Spinal cord (tissue), 10 donors: ENCODE data around the gene ENTPD6. TPM values are rescaled to one million over a fixed set of nuclear protein-coding genes. Genes with fewer than 3 reads are reported as not detected.
"Not testable (repeated sequence)": the region's sequence is repeated elsewhere in the genome, so short reads cannot be mapped to it uniquely, and the experiment has no call there.

Experiments
- DNase-seq, 6 donors: peaks; one replicate each; pipeline versions ENCODE4 v3.0.0 to v3.0.0-alpha.2; 2013 to 2015; ENCODE audit warnings: low spot score in 6 of 6, low read depth in 4 of 6
- H3K27ac ChIP-seq: one replicate; pipeline ENCODE4 v1.5.1; 2013; ENCODE audit warnings: low read depth, low read length, control low read depth
- H3K27me3 ChIP-seq: one replicate; pipeline ENCODE4 v1.6.1; 2013; ENCODE audit warnings: low read length; ENCODE audit not compliant: control insufficient read depth, insufficient read depth
- H3K36me3 ChIP-seq: one replicate; pipeline ENCODE4 v1.6.1; 2013; ENCODE audit warnings: low read length; ENCODE audit not compliant: control insufficient read depth, insufficient read depth
- H3K4me1 ChIP-seq: one replicate; pipeline ENCODE4 v1.6.1; 2013; ENCODE audit warnings: low read length; ENCODE audit not compliant: control insufficient read depth, insufficient read depth
- H3K4me3 ChIP-seq: one replicate; pipeline ENCODE4 v1.5.1; 2013; ENCODE audit warnings: low read depth, low read length, control low read depth
- H3K9me3 ChIP-seq: one replicate; pipeline ENCODE4 v1.6.1; 2013; ENCODE audit warnings: low read length; ENCODE audit not compliant: control insufficient read depth, insufficient read depth
- WGBS: methylation state at CpG from one replicate; pipeline ENCODE4 v1.1.5; 2013; ENCODE audit warnings: missing lambda C conversion rate; ENCODE audit not compliant: insufficient coverage; 5-methylcytosine and 5-hydroxymethylcytosine counted together
- polyA plus RNA-seq, 2 donors: library from polyadenylated mRNA; unstranded; fragments of 120-200 nt; gene quantifications; one replicate each; pipeline ENCODE4 v1.2.1, GENCODE V29; 2013; ENCODE audit not compliant: insufficient read length in 2 of 2
- total RNA-seq, 2 donors: library from RNA; depleted of rRNA in 1 of 2; stranded (reverse); fragments of 120-200 nt in 1 of 2; fragments of >200 nt in 1 of 2; gene quantifications; one replicate each; pipeline versions ENCODE4 v1.2.3 to v1.2.4, GENCODE V29; 2013 to 2014
- donor health status: healthy.

The ENTPD6 gene
- total and polyA plus RNA-seq, 4 donors: 36.0 to 114 (median 72.7) TPM

GRCh38 chr20:25239387-25240370 is 44.2 kb downstream of the ENTPD6 start:
- Histone ChIP-seq H3K36me3 (no peaks in the 10 kb centered on the region), H3K27ac (no peak overlapping the region), H3K27me3 (no peaks in the 10 kb centered on the region), H3K4me3 (no peak overlapping the region), H3K9me3 (no peaks in the 10 kb centered on the region), H3K4me1 (no peaks in the 10 kb centered on the region)
- 90% methylated on average over 18 of the region's 19 CpGs for WGBS
- DNase-seq: no peak

- H3K27me3 ChIP-seq, DNase-seq, H3K27ac ChIP-seq, H3K4me1 ChIP-seq, H3K9me3 ChIP-seq, H3K4me3 ChIP-seq, H3K36me3 ChIP-seq: not testable (repeated sequence)
- WGBS: 17% methylated on average over 1 of the region's 9 CpGs
Measured at GRCh38 chr20:25240851-25241658, 45.5 kb downstream of the ENTPD6 start.

GRCh38 chr20:25241659-25241955 is 46.1 kb downstream of the ENTPD6 start:
- H3K36me3 ChIP-seq, DNase-seq, H3K27me3 ChIP-seq, H3K9me3 ChIP-seq, H3K4me1 ChIP-seq, H3K27ac ChIP-seq, H3K4me3 ChIP-seq: not testable (repeated sequence)
- WGBS: 17% methylated on average over 1 of the region's 4 CpGs

GRCh38 chr20:25242231-25242630 is 46.7 kb downstream of the ENTPD6 start:
- no peak for DNase-seq
- no peaks in the 10 kb centered on the region for H3K9me3 ChIP-seq
- H3K4me3 ChIP-seq: no peak overlapping the region
- WGBS: 71% methylated on average over 10 of the region's 10 CpGs
- H3K27me3 ChIP-seq: no peaks in the 10 kb centered on the region
- no peak overlapping the region for H3K27ac ChIP-seq
- H3K4me1 ChIP-seq: peaks cover 3% of the 10 kb centered on the region
- H3K36me3 ChIP-seq: no peaks in the 10 kb centered on the region

- no peak for DNase-seq
- no peaks in the 10 kb centered on the region for H3K9me3 ChIP-seq
- H3K4me1 ChIP-seq: peaks cover 7% of the 10 kb centered on the region
- no peak overlapping the region for H3K27ac ChIP-seq
- no peaks in the 10 kb centered on the region for H3K36me3 ChIP-seq
- H3K27me3 ChIP-seq: no peaks in the 10 kb centered on the region
- H3K4me3 ChIP-seq: no peak overlapping the region
Measured at GRCh38 chr20:25243416-25243979, 48.0 kb downstream of the ENTPD6 start.

GRCh38 chr20:25244976-25245375 is 49.5 kb downstream of the ENTPD6 start:
- 96% methylated on average over 3 of the region's 5 CpGs for WGBS
- Histone ChIP-seq H3K36me3 (no peaks in the 10 kb centered on the region), H3K27me3 (no peaks in the 10 kb centered on the region), H3K4me1 (peaks cover 12% of the 10 kb centered on the region), H3K4me3 (no peak overlapping the region), H3K9me3 (no peaks in the 10 kb centered on the region), H3K27ac (no peak overlapping the region)
- no peak for DNase-seq

GRCh38 chr20:25245461-25245860 is 49.9 kb downstream of the ENTPD6 start:
- no peak for DNase-seq
- Histone ChIP-seq H3K27ac (no peak overlapping the region), H3K4me3 (no peak overlapping the region), H3K27me3 (no peaks in the 10 kb centered on the region), H3K4me1 (peaks cover 13% of the 10 kb centered on the region), H3K36me3 (no peaks in the 10 kb centered on the region), H3K9me3 (no peaks in the 10 kb centered on the region)
- 100% methylated on average over 1 of the region's 1 CpG for WGBS

- 84% methylated on average over 5 of the region's 9 CpGs for WGBS
- no peak overlapping the region for H3K27ac ChIP-seq
- no peak for DNase-seq
Measured at GRCh38 chr20:25246182-25246999, 50.9 kb downstream of the ENTPD6 start.

GRCh38 chr20:25247000-25247517 is 51.5 kb downstream of the ENTPD6 start:
- peak overlapping the region; percentile 47 for H3K4me3 ChIP-seq
- H3K4me1 ChIP-seq: peaks cover 16% of the 10 kb centered on the region
- H3K27ac ChIP-seq: peak overlapping the region; percentile 62
- H3K9me3 ChIP-seq: no peaks in the 10 kb centered on the region
- no peaks in the 10 kb centered on the region for H3K36me3 ChIP-seq
- WGBS: 16% methylated on average over 24 of the region's 24 CpGs
- H3K27me3 ChIP-seq: no peaks in the 10 kb centered on the region
- peak in 2 of 6 donors; percentile 66 to 77 for DNase-seq

More at GRCh38 chr20:25246182-25246999, 50.9 kb downstream of the ENTPD6 start:
- Histone ChIP-seq H3K36me3 (no peaks in the 10 kb centered on the region), H3K9me3 (no peaks in the 10 kb centered on the region), H3K4me1 (peaks cover 13% of the 10 kb centered on the region), H3K4me3 (no peak overlapping the region), H3K27me3 (no peaks in the 10 kb centered on the region)
